HepG2 (cell line): ENCODE data around the gene ATL2. TPM values are rescaled to one million over a fixed set of nuclear protein-coding genes. Genes with fewer than 3 reads are reported as not detected.
A peak's percentile ranks its signal among the peaks of the same experiment; 100 is the strongest.

Experiments used
- ELF4 ChIP-seq: sonication (generic); formaldehyde crosslinking; IDR thresholded peaks from 2 replicates; pipeline ENCODE4 v1.5.0; 2020; ENCODE audit warnings: missing genetic modification reagents, mild to moderate bottlenecking, moderate library complexity, borderline replicate concordance
- ESRRA ChIP-seq: sonication (generic); formaldehyde crosslinking; IDR thresholded peaks from 2 replicates; pipeline ENCODE4 v1.5.1; 2020; ENCODE audit warnings: mild to moderate bottlenecking, low read depth, missing genetic modification reagents
- EZH2 ChIP-seq: conservative IDR thresholded peaks from 2 replicates; pipeline ENCODE4 v1.6.1; 2012; ENCODE audit warnings: mild to moderate bottlenecking, low read depth, low read length, moderate library complexity
- FOXP1 ChIP-seq, 2 experiments: fragments of 450-650 bp in 1 of 2; IDR thresholded peaks; 2 replicates each; pipeline ENCODE4 v1.6.1; 2017 to 2018; ENCODE audit warnings: antibody characterized with exemption in 1 of 2
- HNRNPL ChIP-seq: fragments of 200-400 bp; formaldehyde crosslinking; IDR thresholded peaks from 2 replicates; pipeline ENCODE4 v1.6.1; 2017; ENCODE audit warnings: mild to moderate bottlenecking, low read depth, low read length
- IKZF4 ChIP-seq: sonication (generic); formaldehyde crosslinking; IDR thresholded peaks from 2 replicates; pipeline ENCODE4 v1.5.1; 2020; ENCODE audit warnings: borderline replicate concordance, mild to moderate bottlenecking, low read depth, missing genetic modification reagents; ENCODE audit errors: not compliant biosample characterization
- IRF9 ChIP-seq: sonication (generic); formaldehyde crosslinking; IDR thresholded peaks from 2 replicates; pipeline ENCODE4 v1.8.0; 2022; ENCODE audit warnings: missing genetic modification reagents, mild to moderate bottlenecking, borderline replicate concordance
- NFIC ChIP-seq: IDR thresholded peaks from 2 replicates; pipeline ENCODE4 v1.6.1; 2012; ENCODE audit warnings: mild to moderate bottlenecking, low read length, inconsistent platforms
- NR2C2 ChIP-seq: sonication (generic); formaldehyde crosslinking; IDR thresholded peaks from 2 replicates; pipeline ENCODE4 v1.4.0; 2020; ENCODE audit warnings: missing genetic modification reagents, mild to moderate bottlenecking, moderate library complexity, borderline replicate concordance
- PPARG ChIP-seq: conservative IDR thresholded peaks from 2 replicates; pipeline ENCODE4 v1.6.1; 2016; ENCODE audit warnings: missing biosample characterization, missing genetic modification reagents
- SMAD3 ChIP-seq: sonication (generic); formaldehyde crosslinking; IDR thresholded peaks from 2 replicates; pipeline ENCODE4 v1.4.0; 2020; ENCODE audit warnings: missing genetic modification reagents
- TAF15 ChIP-seq: fragments of 200-400 bp; formaldehyde crosslinking; IDR thresholded peaks from one replicate; pipeline ENCODE4 v1.6.1; 2018; ENCODE audit warnings: mild to moderate bottlenecking, low read depth, low read length; ENCODE audit not compliant: poor library complexity, severe bottlenecking
- THRA ChIP-seq: sonication (generic); formaldehyde crosslinking; IDR thresholded peaks from 2 replicates; pipeline ENCODE4 v1.4.0; 2020; ENCODE audit warnings: missing genetic modification reagents, borderline replicate concordance
- ZC3H4 ChIP-seq: sonication (generic); formaldehyde crosslinking; IDR thresholded peaks from 2 replicates; pipeline ENCODE4 v1.4.0; 2020; ENCODE audit warnings: missing genetic modification reagents, borderline replicate concordance
- ZFY ChIP-seq: sonication (generic); formaldehyde crosslinking; IDR thresholded peaks from 2 replicates; pipeline ENCODE4 v1.4.0; 2020; ENCODE audit warnings: missing genetic modification reagents
- ZNF317 ChIP-seq: sonication (generic); formaldehyde crosslinking; IDR thresholded peaks from 2 replicates; pipeline ENCODE4 v1.5.0; 2020; ENCODE audit warnings: mild to moderate bottlenecking, missing genetic modification reagents
- ZNF362 ChIP-seq: sonication (generic); formaldehyde crosslinking; IDR thresholded peaks from 2 replicates; pipeline ENCODE4 v1.4.0; 2020; ENCODE audit warnings: missing genetic modification reagents, mild to moderate bottlenecking, borderline replicate concordance
- ZNF552 ChIP-seq: sonication (generic); formaldehyde crosslinking; IDR thresholded peaks from 2 replicates; pipeline ENCODE4 v1.9.0; 2022; ENCODE audit warnings: missing genetic modification reagents, mild to moderate bottlenecking, borderline replicate concordance
- ZNF557 ChIP-seq: sonication (generic); formaldehyde crosslinking; IDR thresholded peaks from 2 replicates; pipeline ENCODE4 v1.4.0; 2020; ENCODE audit warnings: missing genetic modification reagents
- ZNF691 ChIP-seq: sonication (generic); formaldehyde crosslinking; IDR thresholded peaks from 2 replicates; pipeline ENCODE4 v1.4.0; 2020; ENCODE audit warnings: missing genetic modification reagents, low read depth, mild to moderate bottlenecking, borderline replicate concordance
- ZNF879 ChIP-seq: sonication (generic); formaldehyde crosslinking; IDR thresholded peaks from 2 replicates; pipeline ENCODE4 v1.8.1; 2023; ENCODE audit warnings: missing genetic modification reagents
- polyA plus RNA-seq, 8 experiments: library from polyadenylated mRNA; depleted of rRNA in 3 of 8; stranded (reverse) in 7 of 8; unstranded in 1 of 8; fragments of >200 nt; fragmentation: Illumina TruSeq in 4 of 8; extraction: Trizol in 4 of 8; gene quantifications; 2 replicates each; pipeline versions ENCODE4 v1.2.1 to v1.2.3, GENCODE V29; 2011 to 2016; ENCODE audit warnings: low read depth in 4 of 8, missing spikeins in 1 of 8, mixed read lengths in 1 of 8; ENCODE audit not compliant: insufficient read depth in 1 of 8
- total RNA-seq, 5 experiments: library from RNA; depleted of rRNA; stranded (reverse); fragments of >200 nt; fragmentation: Illumina TruSeq; extraction: Trizol; gene quantifications; 2 replicates each; pipeline ENCODE4 v1.2.3, GENCODE V29; 2016; ENCODE audit warnings: low read depth in 1 of 5
- TF ChIP-seq, protein P1 (sequence below): sonication (generic); formaldehyde crosslinking; IDR thresholded peaks from 2 replicates; pipeline ENCODE4 v1.4.0; 2020; ENCODE audit warnings: missing genetic modification reagents, borderline replicate concordance

The ATL2 gene
- total and polyA plus RNA-seq, 2 of the 13 experiments (the other 11 are each of a cell fraction or from before 2014, with no cell fraction given), result 56.5 to 119 TPM

DNA sequence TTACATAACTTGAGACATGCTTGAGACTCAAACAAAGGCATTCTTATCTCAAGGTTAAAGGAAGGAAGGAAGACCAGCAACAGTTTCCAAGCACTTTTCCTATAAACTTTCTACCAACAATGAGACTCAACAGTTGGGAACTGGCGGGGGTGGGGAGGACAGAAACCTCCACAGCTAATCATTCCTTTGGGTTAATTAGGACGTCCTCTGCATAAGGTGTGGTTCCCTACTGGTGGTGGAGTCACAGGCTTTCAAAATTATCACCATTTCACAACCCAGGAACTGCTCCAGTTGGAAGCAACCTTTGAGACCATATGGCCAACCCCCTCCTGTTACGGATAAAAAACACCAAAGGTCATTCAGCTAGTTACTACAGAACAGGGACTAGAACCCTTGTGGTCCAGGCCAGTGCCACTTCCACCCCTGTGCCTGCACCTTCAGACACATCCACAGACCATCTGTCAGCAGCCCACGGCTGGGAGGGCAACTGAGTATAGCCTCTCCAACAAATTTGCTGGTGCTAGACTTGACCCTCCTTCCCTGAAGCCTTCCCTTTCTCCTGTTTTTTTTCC is 30.1 kb upstream of the ATL2 start (continued):
- TF ChIP-seq, protein P1, sequence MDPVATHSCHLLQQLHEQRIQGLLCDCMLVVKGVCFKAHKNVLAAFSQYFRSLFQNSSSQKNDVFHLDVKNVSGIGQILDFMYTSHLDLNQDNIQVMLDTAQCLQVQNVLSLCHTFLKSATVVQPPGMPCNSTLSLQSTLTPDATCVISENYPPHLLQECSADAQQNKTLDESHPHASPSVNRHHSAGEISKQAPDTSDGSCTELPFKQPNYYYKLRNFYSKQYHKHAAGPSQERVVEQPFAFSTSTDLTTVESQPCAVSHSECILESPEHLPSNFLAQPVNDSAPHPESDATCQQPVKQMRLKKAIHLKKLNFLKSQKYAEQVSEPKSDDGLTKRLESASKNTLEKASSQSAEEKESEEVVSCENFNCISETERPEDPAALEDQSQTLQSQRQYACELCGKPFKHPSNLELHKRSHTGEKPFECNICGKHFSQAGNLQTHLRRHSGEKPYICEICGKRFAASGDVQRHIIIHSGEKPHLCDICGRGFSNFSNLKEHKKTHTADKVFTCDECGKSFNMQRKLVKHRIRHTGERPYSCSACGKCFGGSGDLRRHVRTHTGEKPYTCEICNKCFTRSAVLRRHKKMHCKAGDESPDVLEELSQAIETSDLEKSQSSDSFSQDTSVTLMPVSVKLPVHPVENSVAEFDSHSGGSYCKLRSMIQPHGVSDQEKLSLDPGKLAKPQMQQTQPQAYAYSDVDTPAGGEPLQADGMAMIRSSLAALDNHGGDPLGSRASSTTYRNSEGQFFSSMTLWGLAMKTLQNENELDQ, result no peak
- TF ChIP-seq ESRRA (CRISPR knock-in tag) (peak; percentile 86), NFIC (peak; percentile 53; the same call in 1 of the 2 replicates), ZNF691 (CRISPR knock-in tag) (no peak), ZNF317 (CRISPR knock-in tag) (0 out of 2 replicates have a peak, but pooled peaks have one; percentile 10), PPARG (CRISPR knock-in tag) (peak; percentile 78), ZNF552 (CRISPR knock-in tag) (0 out of 2 replicates have a peak, but pooled peaks have one; percentile 61), NR2C2 (CRISPR knock-in tag) (peak; percentile 76), ZNF557 (no peak), ZNF362 (CRISPR knock-in tag) (peak; percentile 82; the same call in 1 of the 2 replicates), THRA (CRISPR knock-in tag) (peak; percentile 79), IRF9 (CRISPR knock-in tag) (no peak), FOXP1 (IDR thresholded peaks at IDR 0.05) (no peak), FOXP1 (CRISPR knock-in tag; IDR thresholded peaks at IDR 0.05) (peak; percentile 69; the same call in 1 of the 2 replicates), ZFY (CRISPR knock-in tag) (no peak; the same call in 1 of the 2 replicates), SMAD3 (CRISPR knock-in tag) (peak; percentile 61; the same call in 1 of the 2 replicates), HNRNPL (no peak), TAF15 (no peak), IKZF4 (no peak), EZH2 (no peak), ZC3H4 (CRISPR knock-in tag) (no peak), ELF4 (CRISPR knock-in tag) (no peak), ZNF879 (CRISPR knock-in tag) (no peak)
